Measurements from ENCODE around the gene RER1.

RER1 gene

GRCh38 chr1:2391041-2391930 lies at the start of gene RER1, which contains the start of gene MORN1:
RER1 (plus strand) TSS chr1:2391841; CDS start chr1:2395791, 3,950 bp downstream.
MORN1 (minus strand) TSS chr1:2391554; CDS start chr1:2391533, 21 bp downstream.
- DNase-seq (ENCODE audit: low read depth, low spot score), result peak; percentile 98

GRCh38 chr1:2342384-2343022 lies 49.1 kb upstream of the RER1 start:
- DNase-seq (ENCODE audit: low read depth, low spot score), result no peak

- DNase-seq (ENCODE audit: low read depth, low spot score), result no peak
Observed at GRCh38 chr1:2343023-2343935, 48.4 kb upstream of the RER1 start.

GRCh38 chr1:2344121-2344681 lies 47.4 kb upstream of the RER1 start:
- DNase-seq (ENCODE audit: low read depth, low spot score), result no peak

GRCh38 chr1:2344744-2345296 lies 46.8 kb upstream of the RER1 start:
- no peak for DNase-seq (ENCODE audit: low read depth, low spot score)

- DNase-seq (ENCODE audit: low read depth, low spot score), result no peak
Observed at GRCh38 chr1:2345297-2346075, 46.2 kb upstream of the RER1 start.

GRCh38 chr1:2346691-2347408 lies 44.8 kb upstream of the RER1 start:
- DNase-seq (ENCODE audit: low read depth, low spot score), result no peak

- no peak for DNase-seq (ENCODE audit: low read depth, low spot score)
Observed at GRCh38 chr1:2347409-2347785, 44.2 kb upstream of the RER1 start.

- no peak for DNase-seq (ENCODE audit: low read depth, low spot score)
Observed at GRCh38 chr1:2347896-2348295, 43.7 kb upstream of the RER1 start.

- no peak for DNase-seq (ENCODE audit: low read depth, low spot score)
Observed at GRCh38 chr1:2348346-2349325, 43.0 kb upstream of the RER1 start.

- DNase-seq (ENCODE audit: low read depth, low spot score), result no peak
Observed at GRCh38 chr1:2349806-2350205, 41.8 kb upstream of the RER1 start.

- no peak for DNase-seq (ENCODE audit: low read depth, low spot score)
Observed at GRCh38 chr1:2350501-2350900, 41.1 kb upstream of the RER1 start.

GRCh38 chr1:2350911-2351655 lies 40.6 kb upstream of the RER1 start:
- DNase-seq (ENCODE audit: low read depth, low spot score), result no peak

GRCh38 chr1:2351723-2352122 lies 39.9 kb upstream of the RER1 start:
- no peak for DNase-seq (ENCODE audit: low read depth, low spot score)

- no peak for DNase-seq (ENCODE audit: low read depth, low spot score)
Observed at GRCh38 chr1:2352341-2352896, 39.2 kb upstream of the RER1 start.

- no peak for DNase-seq (ENCODE audit: low read depth, low spot score)
Observed at GRCh38 chr1:2352897-2353550, 38.6 kb upstream of the RER1 start.

All from activated CD4-positive, CD25-positive, alpha-beta regulatory T cell treated with anti-CD3 and anti-CD28 coated beads, Interleukin-2, amount 50 U/mL, for 16 hours (primary cell).